Transverse colon (tissue), 4 donors: Measurements from ENCODE around the gene AVEN. TPM values are rescaled to one million over a fixed set of nuclear protein-coding genes. Genes with fewer than 3 reads are reported as not detected.

Experiments
- DNase-seq: peaks from one replicate; pipeline ENCODE4 v3.0.0-alpha.2; 2019
- H3K27ac ChIP-seq, 4 donors: fragments of 200-600 bp; sonication (generic); 2 replicates each; pipeline ENCODE4 v1.5.1; 2016 to 2018; ENCODE audit warnings: inconsistent platforms in 4 of 4
- H3K27me3 ChIP-seq: fragments of 200-600 bp; sonication (generic); 2 replicates; pipeline ENCODE4 v1.5.1; 2017; ENCODE audit warnings: inconsistent platforms
- H3K36me3 ChIP-seq, 4 donors: fragments of 200-600 bp; sonication (generic); 2 replicates each; pipeline ENCODE4 v1.5.1; 2017 to 2019; ENCODE audit warnings: inconsistent platforms in 4 of 4
- H3K4me1 ChIP-seq, 4 donors: fragments of 200-600 bp; sonication (generic); 2 replicates each; pipeline ENCODE4 v1.5.1; 2017 to 2020; ENCODE audit warnings: inconsistent platforms in 4 of 4
- H3K4me3 ChIP-seq, 4 donors: fragments of 200-600 bp; sonication (generic); 1 replicate in 1 of 4; 2 replicates in 3 of 4; pipeline versions ENCODE4 v1.5.1 to v1.6.1; 2017 to 2019; ENCODE audit warnings: inconsistent platforms in 4 of 4
- H3K9me3 ChIP-seq, 2 donors: fragments of 200-600 bp; sonication (generic); 2 replicates each; pipeline ENCODE4 v1.5.1; 2017 to 2019; ENCODE audit warnings: inconsistent platforms in 2 of 2
- CTCF ChIP-seq, 5 experiments: fragments of 200-600 bp in 3 of 5; fragments of 450-650 bp in 2 of 5; sonication (generic) in 3 of 5; IDR thresholded peaks; 1 replicate in 2 of 5; 2 replicates in 3 of 5; pipeline ENCODE4 v1.5.1; 2016 to 2017; ENCODE audit warnings: antibody characterized with exemption in 5 of 5, inconsistent platforms in 3 of 5, mild to moderate bottlenecking in 2 of 5, moderate library complexity in 1 of 5
- EP300 ChIP-seq: sonication (generic); formaldehyde crosslinking; IDR thresholded peaks from one replicate; pipeline ENCODE4 v1.6.1; 2017; ENCODE audit warnings: antibody characterized with exemption, low read depth
- POLR2A ChIP-seq: fragments of 450-650 bp; IDR thresholded peaks from one replicate; pipeline ENCODE4 v1.6.1; 2016; ENCODE audit warnings: antibody characterized with exemption, mild to moderate bottlenecking, moderate library complexity
- POLR2AphosphoS5 ChIP-seq, 3 donors: sonication (generic); formaldehyde crosslinking; IDR thresholded peaks; one replicate each; pipeline ENCODE4 v1.6.1; 2016; ENCODE audit warnings: antibody characterized with exemption in 3 of 3
- WGBS, 2 donors: methylation state at CpG; one replicate each; pipeline ENCODE4 v1.1.5; 2018; ENCODE audit warnings: low coverage in 1 of 2; 5-methylcytosine and 5-hydroxymethylcytosine counted together
- in situ Hi-C, 4 donors: fragments of 200-750 bp; cut with MboI; loops; one replicate each; pipeline versions ENCODE4 v1.15.0 to v1.15.1; 2017; ENCODE audit warnings: low sequenced_read_pairs in 3 of 4, low pct_ligation_motif_present in 1 of 4, low pct_unique_long_range_greater_than_20kb in 1 of 4
- intact Hi-C: fragments of 100-400 bp; cut with DNase I; formaldehyde crosslinking; loops from one replicate; pipeline ENCODE4 v1.15.1; 2023; ENCODE audit warnings: low total_unique reads
- total RNA-seq, 4 donors: library from RNA; depleted of rRNA; stranded (reverse); fragments of >200 nt; gene quantifications; one replicate each; pipeline ENCODE4 v1.1.0, GENCODE V29; 2016

The AVEN gene
- total RNA-seq, 4 donors from 2014 or later, result 4.9 to 21.3 (median 7.6) TPM

DNA sequence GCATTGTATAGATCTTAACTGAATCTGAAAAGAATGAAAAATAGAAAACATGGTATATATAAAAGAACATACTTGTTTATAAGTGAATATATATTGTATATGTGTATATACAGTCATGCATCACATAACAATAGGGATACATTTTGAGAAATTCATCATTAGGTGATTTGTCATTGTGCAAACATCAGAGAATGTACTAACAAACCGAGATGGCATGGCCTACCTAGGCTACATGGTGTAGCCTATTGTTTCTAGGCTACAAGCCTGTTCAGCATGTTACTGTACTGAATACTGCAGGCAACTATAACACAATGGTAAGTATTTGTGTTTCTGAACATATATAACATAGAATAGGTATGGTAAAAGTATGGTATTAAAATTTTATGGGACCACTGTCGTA, 135.3 kb downstream of the AVEN start:
- no peaks in the 10 kb centered on the region for H3K27me3 ChIP-seq
- no peaks in the 10 kb centered on the region for H3K9me3 ChIP-seq
- no peak overlapping the region for H3K4me3 ChIP-seq
- H3K36me3 ChIP-seq, result no peaks in the 10 kb centered on the region
- WGBS, 2 donors, result 67 to 87% methylated on average over 2 of the region's 2 CpGs
- TF ChIP-seq POLR2A (no peak), POLR2AphosphoS5 (IDR thresholded peaks at IDR 0.05) (no peak), EP300 (no peak), CTCF (IDR thresholded peaks at IDR 0.05) (no peak)
- in situ Hi-C loops (no loop called here), intact Hi-C loops (no loop called here)
- no peaks in the 10 kb centered on the region for H3K4me1 ChIP-seq
- no peak for DNase-seq
- H3K27ac ChIP-seq, result no peak overlapping the region

DNA sequence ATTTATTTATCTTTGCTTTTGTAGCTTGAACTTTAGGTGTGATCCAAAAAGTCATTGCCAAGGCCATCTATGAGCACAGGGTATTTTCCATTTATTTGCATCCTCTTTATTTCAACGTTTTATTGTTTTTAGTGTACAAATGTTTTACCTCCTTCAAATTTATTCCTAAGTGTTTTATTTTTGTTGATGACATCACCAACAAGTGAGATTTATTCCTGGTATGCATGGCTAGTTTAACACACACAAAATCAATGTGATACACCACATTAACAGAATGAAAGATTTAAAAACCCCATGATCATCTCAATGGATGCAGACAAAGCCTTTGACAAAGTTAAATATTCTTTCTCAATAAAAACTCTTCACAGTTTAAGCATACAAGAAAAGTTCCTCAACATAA, 137.0 kb downstream of the AVEN start:
- 0% methylated on average over 1 of the region's 1 CpG for WGBS, 2 donors
- no peak for DNase-seq
- in situ Hi-C loops, result no loop called here
- Histone ChIP-seq H3K27me3 (no peaks in the 10 kb centered on the region), H3K4me3 (no peak overlapping the region), H3K4me1 (no peaks in the 10 kb centered on the region), H3K9me3 (no peaks in the 10 kb centered on the region), H3K36me3 (no peaks in the 10 kb centered on the region), H3K27ac (no peak overlapping the region)
- no peak for TF ChIP-seq POLR2A
- intact Hi-C loops, result no loop called here

- intact Hi-C loops (loop anchor here (5.0 kb wide), 1 partner anchor 973 kb away; no protein-coding TSS in a partner anchor), in situ Hi-C loops (no loop called here)
- no peak overlapping the region for H3K4me3 ChIP-seq
- no peak for TF ChIP-seq EP300
- TF ChIP-seq CTCF (IDR thresholded peaks at IDR 0.05), result no peak
- no peak for TF ChIP-seq POLR2AphosphoS5 (IDR thresholded peaks at IDR 0.05)
- no peak for TF ChIP-seq POLR2A
- no peaks in the 10 kb centered on the region for H3K4me1 ChIP-seq
- H3K9me3 ChIP-seq, result no peaks in the 10 kb centered on the region
- no peak for DNase-seq
- no peaks in the 10 kb centered on the region for H3K36me3 ChIP-seq
- H3K27ac ChIP-seq, result no peak overlapping the region
- H3K27me3 ChIP-seq, result no peaks in the 10 kb centered on the region
- 78 to 87% methylated on average over 5 to 6 of the region's 6 CpGs for WGBS, 2 donors
Measured at GRCh38 chr15:33894193-33894592, 144.8 kb downstream of the AVEN start.

DNA sequence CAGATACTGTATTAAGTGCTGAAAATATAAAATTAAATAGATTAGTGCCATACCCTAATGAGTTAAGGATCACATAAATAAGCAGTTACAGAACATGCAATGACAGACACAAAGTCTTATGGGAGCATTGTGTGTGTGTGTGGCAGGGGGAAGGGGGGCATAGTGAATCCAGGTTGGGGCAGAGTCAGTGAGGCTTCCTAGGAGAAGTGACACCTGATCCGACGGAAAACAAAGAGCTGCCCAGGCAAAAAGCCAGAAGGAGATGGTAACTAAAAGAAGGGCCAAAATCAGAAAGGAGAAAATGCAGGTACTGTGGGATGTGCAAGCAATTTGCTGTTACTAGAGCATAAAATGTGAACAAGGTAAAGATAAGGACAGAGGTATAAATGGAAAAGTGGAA, 150.8 kb downstream of the AVEN start:
- no peak overlapping the region for H3K27ac ChIP-seq
- 33 to 56% methylated on average over 2 of the region's 2 CpGs for WGBS, 2 donors

More for the DNA sequence above, 150.8 kb downstream of the AVEN start:
- intact Hi-C loops, result no loop called here
- Histone ChIP-seq H3K4me3 (no peak overlapping the region), H3K36me3 (no peaks in the 10 kb centered on the region), H3K9me3 (no peaks in the 10 kb centered on the region), H3K4me1 (no peaks in the 10 kb centered on the region), H3K27me3 (no peaks in the 10 kb centered on the region)
- in situ Hi-C loops, result no loop called here
- TF ChIP-seq CTCF (IDR thresholded peaks at IDR 0.05), result no peak
- TF ChIP-seq EP300, result no peak
- no peak for TF ChIP-seq POLR2A
- no peak for TF ChIP-seq POLR2AphosphoS5 (IDR thresholded peaks at IDR 0.05)
- no peak for DNase-seq
